A549 (cell line): ENCODE data around the gene YOD1. TPM values are rescaled to one million over a fixed set of nuclear protein-coding genes. Genes with fewer than 3 reads are reported as not detected.

Source experiments
- ATAC-seq, 2 experiments: fragments of 200-7000 bp in 1 of 2; fragments of >200 bp in 1 of 2; cut with Nextera tagmentation in 1 of 2; cut with Tn5 transposase in 1 of 2; 3 replicates each; pipeline versions ENCODE4 v1.8.0 to v1.9.1; 2018 to 2020; ENCODE audit warnings: mild to moderate bottlenecking in 1 of 2, moderate library complexity in 1 of 2
- CTCF ChIA-PET: fragments of 300-600 bp; sonication (Branson Sonifier 250); formaldehyde crosslinking; extraction: SDS; loops from one replicate; lab custom pipeline; 2021; ENCODE audit warnings: antibody characterized with exemption, inconsistent platforms; lab: Yijun Ruan, JAX
- POLR2A ChIA-PET: fragments of 350-600 bp; formaldehyde crosslinking; extraction: SDS; loops from one replicate; lab custom pipeline; 2021; ENCODE audit warnings: antibody characterized with exemption, inconsistent platforms; lab: Yijun Ruan, JAX
- DNase-seq, 2 experiments: peaks; one replicate each; pipeline versions ENCODE4 v3.0.0 to v3.0.0-alpha.2; 2011 to 2016; ENCODE audit warnings: low read depth in 1 of 2, low spot score in 1 of 2
- FAIRE-seq: peaks from 2 replicates; lab custom pipeline; 2011; peaks lifted over from hg19 to GRCh38; lab: Jason Lieb, UNC
- H3K27ac ChIP-seq, 2 experiments: fragments of >200 bp; sonication (Bioruptor Twin); formaldehyde crosslinking; 3 replicates each; pipeline ENCODE4 v1.5.1; 2016 to 2017
- H3K4me1 ChIP-seq: fragments of >200 bp; sonication (Bioruptor Twin); formaldehyde crosslinking; 3 replicates; pipeline ENCODE4 v1.6.1; 2016
- H3K4me2 ChIP-seq: fragments of >200 bp; sonication (Bioruptor Twin); formaldehyde crosslinking; 3 replicates; pipeline ENCODE4 v1.6.1; 2016
- H3K4me3 ChIP-seq: fragments of >200 bp; sonication (Bioruptor Twin); formaldehyde crosslinking; 3 replicates; pipeline ENCODE4 v1.5.1; 2016
- H3K9me3 ChIP-seq: fragments of >200 bp; sonication (Bioruptor Twin); formaldehyde crosslinking; 3 replicates; pipeline ENCODE4 v1.6.1; 2016
- CBX2 ChIP-seq: fragments of 200-600 bp; sonication (generic); IDR thresholded peaks from 2 replicates; pipeline ENCODE4 v1.6.1; 2016; ENCODE audit warnings: low read depth, mild to moderate bottlenecking, borderline replicate concordance
- CBX8 ChIP-seq: fragments of 200-600 bp; sonication (generic); IDR thresholded peaks from 2 replicates; pipeline ENCODE4 v1.6.1; 2016
- FOSL2 ChIP-seq, 2 experiments: fragments of 450-650 bp in 1 of 2; fragments of >200 bp in 1 of 2; sonication (Bioruptor Twin) in 1 of 2; formaldehyde crosslinking; IDR thresholded peaks; 2 replicates each; pipeline versions ENCODE4 v1.5.0 to v1.6.1; 2016 to 2020; ENCODE audit warnings: mild to moderate bottlenecking in 1 of 2, moderate library complexity in 1 of 2
- HDAC2 ChIP-seq: fragments of 200-600 bp; sonication (generic); IDR thresholded peaks from 2 replicates; pipeline ENCODE4 v1.6.1; 2016
- KDM5A ChIP-seq: fragments of 200-600 bp; sonication (generic); IDR thresholded peaks from 2 replicates; pipeline ENCODE4 v1.6.1; 2016; ENCODE audit warnings: antibody characterized with exemption, mild to moderate bottlenecking
- MAZ ChIP-seq: fragments of 150-350 bp; IDR thresholded peaks from 2 replicates; pipeline ENCODE4 v1.6.1; 2014; ENCODE audit warnings: antibody characterized with exemption, low read depth, low read length, borderline replicate concordance
- NPAS2 ChIP-seq: fragments of 250-450 bp; sonication (Bioruptor Pico); IDR thresholded peaks from 2 replicates; pipeline ENCODE4 v1.8.0; 2022; ENCODE audit warnings: mild to moderate bottlenecking, moderate library complexity, borderline replicate concordance
- NR3C1 ChIP-seq: fragments of >200 bp; sonication (Bioruptor Twin); formaldehyde crosslinking; IDR thresholded peaks from 3 replicates; pipeline ENCODE4 v1.6.1; 2017
- PHF8 ChIP-seq: fragments of 200-600 bp; sonication (generic); IDR thresholded peaks from 2 replicates; pipeline ENCODE4 v1.6.1; 2016; ENCODE audit warnings: low read depth, mild to moderate bottlenecking, antibody characterized with exemption, moderate library complexity, borderline replicate concordance
- POLR2A ChIP-seq: IDR thresholded peaks from 2 replicates; pipeline ENCODE4 v1.6.1; 2012; ENCODE audit warnings: mild to moderate bottlenecking, low read length
- RAD21 ChIP-seq, 2 experiments: fragments of >200 bp in 1 of 2; sonication (Bioruptor Twin) in 1 of 2; formaldehyde crosslinking in 1 of 2; IDR thresholded peaks in 1 of 2; conservative IDR thresholded peaks in 1 of 2; 2 replicates in 1 of 2; 3 replicates in 1 of 2; pipeline ENCODE4 v1.6.1; 2012 to 2018; ENCODE audit warnings: inconsistent platforms in 1 of 2
- RCOR1 ChIP-seq: fragments of 150-350 bp; IDR thresholded peaks from 2 replicates; pipeline ENCODE4 v1.6.1; 2014; ENCODE audit warnings: antibody characterized with exemption, low read length, low read depth
- SMC3 ChIP-seq: fragments of >200 bp; sonication (Bioruptor Twin); formaldehyde crosslinking; IDR thresholded peaks from 3 replicates; pipeline ENCODE4 v1.6.1; 2018; ENCODE audit warnings: inconsistent platforms
- SREBF2 ChIP-seq: fragments of 450-650 bp; IDR thresholded peaks from 2 replicates; pipeline ENCODE4 v1.6.1; 2014; ENCODE audit warnings: mild to moderate bottlenecking, moderate library complexity
- ZC3H11A ChIP-seq: fragments of 450-650 bp; IDR thresholded peaks from 2 replicates; pipeline ENCODE4 v1.6.1; 2014; ENCODE audit warnings: antibody characterized with exemption, mild to moderate bottlenecking
- ZFP36 ChIP-seq: fragments of 450-650 bp; IDR thresholded peaks from 2 replicates; pipeline ENCODE4 v1.6.1; 2014; ENCODE audit warnings: borderline replicate concordance; ENCODE audit not compliant: partially characterized antibody
- ZNF302 ChIP-seq: fragments of 250-450 bp; sonication (Bioruptor Pico); IDR thresholded peaks from 2 replicates; pipeline ENCODE4 v1.9.0; 2021; ENCODE audit warnings: inconsistent platforms, mild to moderate bottlenecking, moderate library complexity
- WGBS: methylation state at CpG from one replicate; pipeline ENCODE4 v1.1.6; 2017; ENCODE audit errors: missing lambda C conversion rate; 5-methylcytosine and 5-hydroxymethylcytosine counted together
- polyA plus RNA-seq, 4 experiments: library from polyadenylated mRNA; depleted of rRNA in 3 of 4; stranded (reverse); fragments of >200 nt; fragmentation: RNase III in 1 of 4; extraction: RNeasy Plus Mini Kit Qiagen cat#74134 plus additional on column Dnase treatment in 1 of 4; gene quantifications; 2 replicates in 3 of 4; 3 replicates in 1 of 4; pipeline ENCODE4 v1.2.3, GENCODE V29; 2011 to 2017
- TF ChIP-seq, protein P1 (sequence below): fragments of >200 bp; sonication (Bioruptor Twin); formaldehyde crosslinking; IDR thresholded peaks from 3 replicates; pipeline ENCODE4 v1.5.1; 2016
- TF ChIP-seq, protein P2 (sequence below): fragments of 150-350 bp; IDR thresholded peaks from 2 replicates; pipeline ENCODE4 v1.6.1; 2014; ENCODE audit warnings: low read depth, mild to moderate bottlenecking, low read length
- TF ChIP-seq, protein P3 (sequence below): fragments of 250-450 bp; sonication (Bioruptor Pico); IDR thresholded peaks from 2 replicates; pipeline ENCODE4 v1.5.0; 2021; ENCODE audit warnings: mild to moderate bottlenecking, moderate library complexity, borderline replicate concordance

Gene YOD1
- polyA plus RNA-seq, 2 of the 4 experiments (the other 2 are of a cell fraction), result 7.0 to 10.3 TPM

DNA sequence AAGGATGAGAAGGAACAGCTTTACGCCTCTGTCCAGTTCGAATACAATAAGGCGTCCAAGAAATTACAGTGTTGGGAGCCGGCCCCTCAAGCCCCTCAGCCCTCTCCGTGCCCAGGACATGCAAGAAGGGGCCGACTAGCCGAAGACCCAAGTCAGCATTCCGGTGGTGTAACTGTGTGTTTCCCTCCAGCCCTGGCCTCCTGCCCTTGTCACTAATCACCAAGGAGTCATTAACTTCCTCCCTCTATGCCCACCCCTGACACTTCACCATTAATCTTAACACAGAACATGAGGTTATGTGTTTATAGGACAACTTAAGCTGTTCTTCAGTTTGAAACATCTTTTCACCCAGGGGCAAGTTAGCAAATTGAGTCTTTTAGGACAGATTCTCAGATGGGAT is 21.2 kb upstream of the YOD1 start:
- H3K27ac ChIP-seq, result no peak overlapping the region
- ChIA-PET POLR2A (no interaction called here), CTCF (interaction anchor here (0.7 to 2.9 kb wide), 5 partner anchors 9 to 333 kb away, joined by 3 to 11 read pairs (median 3); no protein-coding TSS in a partner anchor)
- FAIRE-seq, result no peak
- H3K4me1 ChIP-seq, result peaks cover 11% of the 10 kb centered on the region
- H3K4me3 ChIP-seq, result no peak overlapping the region
- ATAC-seq, result no peak
- H3K4me2 ChIP-seq, result no peak overlapping the region
- DNase-seq, result no peak
- no peaks in the 10 kb centered on the region for H3K9me3 ChIP-seq
- 92% methylated on average over 8 of the region's 8 CpGs for WGBS
- no peak for TF ChIP-seq FOSL2 (IDR thresholded peaks at IDR 0.05)
- no peak for TF ChIP-seq FOSL2 (CRISPR knock-in tag; IDR thresholded peaks at IDR 0.05)
- TF ChIP-seq, protein P1, sequence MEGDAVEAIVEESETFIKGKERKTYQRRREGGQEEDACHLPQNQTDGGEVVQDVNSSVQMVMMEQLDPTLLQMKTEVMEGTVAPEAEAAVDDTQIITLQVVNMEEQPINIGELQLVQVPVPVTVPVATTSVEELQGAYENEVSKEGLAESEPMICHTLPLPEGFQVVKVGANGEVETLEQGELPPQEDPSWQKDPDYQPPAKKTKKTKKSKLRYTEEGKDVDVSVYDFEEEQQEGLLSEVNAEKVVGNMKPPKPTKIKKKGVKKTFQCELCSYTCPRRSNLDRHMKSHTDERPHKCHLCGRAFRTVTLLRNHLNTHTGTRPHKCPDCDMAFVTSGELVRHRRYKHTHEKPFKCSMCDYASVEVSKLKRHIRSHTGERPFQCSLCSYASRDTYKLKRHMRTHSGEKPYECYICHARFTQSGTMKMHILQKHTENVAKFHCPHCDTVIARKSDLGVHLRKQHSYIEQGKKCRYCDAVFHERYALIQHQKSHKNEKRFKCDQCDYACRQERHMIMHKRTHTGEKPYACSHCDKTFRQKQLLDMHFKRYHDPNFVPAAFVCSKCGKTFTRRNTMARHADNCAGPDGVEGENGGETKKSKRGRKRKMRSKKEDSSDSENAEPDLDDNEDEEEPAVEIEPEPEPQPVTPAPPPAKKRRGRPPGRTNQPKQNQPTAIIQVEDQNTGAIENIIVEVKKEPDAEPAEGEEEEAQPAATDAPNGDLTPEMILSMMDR, result no peak
- TF ChIP-seq SREBF2, result no peak
- TF ChIP-seq ZC3H11A, result no peak
- TF ChIP-seq ZNF302 (CRISPR knock-in tag), result no peak
- no peak for TF ChIP-seq HDAC2
- TF ChIP-seq CBX8, result no peak
- no peak for TF ChIP-seq PHF8
- no peak for TF ChIP-seq RAD21 (conservative IDR thresholded peaks at IDR 0.05 in 1 of 2, IDR thresholded peaks at IDR 0.05 in 1 of 2)
- no peak for TF ChIP-seq ZFP36
- TF ChIP-seq, protein P2, sequence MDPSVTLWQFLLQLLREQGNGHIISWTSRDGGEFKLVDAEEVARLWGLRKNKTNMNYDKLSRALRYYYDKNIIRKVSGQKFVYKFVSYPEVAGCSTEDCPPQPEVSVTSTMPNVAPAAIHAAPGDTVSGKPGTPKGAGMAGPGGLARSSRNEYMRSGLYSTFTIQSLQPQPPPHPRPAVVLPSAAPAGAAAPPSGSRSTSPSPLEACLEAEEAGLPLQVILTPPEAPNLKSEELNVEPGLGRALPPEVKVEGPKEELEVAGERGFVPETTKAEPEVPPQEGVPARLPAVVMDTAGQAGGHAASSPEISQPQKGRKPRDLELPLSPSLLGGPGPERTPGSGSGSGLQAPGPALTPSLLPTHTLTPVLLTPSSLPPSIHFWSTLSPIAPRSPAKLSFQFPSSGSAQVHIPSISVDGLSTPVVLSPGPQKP, result no peak

DNA sequence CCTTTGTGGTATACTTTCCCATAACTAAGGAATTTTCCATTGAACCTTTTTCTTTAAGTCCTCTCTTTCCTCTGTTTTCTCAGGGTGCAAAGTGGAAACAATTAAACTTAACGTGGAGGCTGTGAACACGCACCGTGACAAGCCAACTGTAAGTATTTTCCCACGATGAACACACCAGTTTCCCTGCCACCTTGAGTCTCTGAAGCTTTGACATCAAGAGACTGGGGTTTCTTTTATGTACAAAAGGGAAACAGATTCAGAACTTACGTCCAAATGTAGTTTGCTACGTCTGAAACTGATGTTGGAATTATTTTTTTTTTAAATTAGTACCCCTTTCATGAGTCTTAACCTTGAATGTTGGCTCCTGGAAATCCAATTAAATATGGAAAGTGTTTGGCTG is 20.4 kb upstream of the YOD1 start:
- POLR2A ChIA-PET, result no interaction called here
- no peak for FAIRE-seq
- H3K27ac ChIP-seq, result no peak overlapping the region
- H3K4me3 ChIP-seq, result no peak overlapping the region
- peaks cover 10% of the 10 kb centered on the region for H3K4me1 ChIP-seq
- no peak for ATAC-seq
- 90% methylated on average over 6 of the region's 6 CpGs for WGBS
- no peak overlapping the region for H3K4me2 ChIP-seq
- TF ChIP-seq RCOR1 (no peak), MAZ (no peak), KDM5A (no peak), HDAC2 (no peak), NR3C1 (no peak), NPAS2 (CRISPR knock-in tag) (no peak), CBX2 (no peak), SMC3 (no peak), POLR2A (no peak)
- TF ChIP-seq, protein P3, sequence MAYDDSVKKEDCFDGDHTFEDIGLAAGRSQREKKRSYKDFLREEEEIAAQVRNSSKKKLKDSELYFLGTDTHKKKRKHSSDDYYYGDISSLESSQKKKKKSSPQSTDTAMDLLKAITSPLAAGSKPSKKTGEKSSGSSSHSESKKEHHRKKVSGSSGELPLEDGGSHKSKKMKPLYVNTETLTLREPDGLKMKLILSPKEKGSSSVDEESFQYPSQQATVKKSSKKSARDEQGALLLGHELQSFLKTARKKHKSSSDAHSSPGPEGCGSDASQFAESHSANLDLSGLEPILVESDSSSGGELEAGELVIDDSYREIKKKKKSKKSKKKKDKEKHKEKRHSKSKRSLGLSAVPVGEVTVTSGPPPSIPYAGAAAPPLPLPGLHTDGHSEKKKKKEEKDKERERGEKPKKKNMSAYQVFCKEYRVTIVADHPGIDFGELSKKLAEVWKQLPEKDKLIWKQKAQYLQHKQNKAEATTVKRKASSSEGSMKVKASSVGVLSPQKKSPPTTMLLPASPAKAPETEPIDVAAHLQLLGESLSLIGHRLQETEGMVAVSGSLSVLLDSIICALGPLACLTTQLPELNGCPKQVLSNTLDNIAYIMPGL (CRISPR knock-in tag), result no peak
- CTCF ChIA-PET, result interaction anchor here (0.7 to 2.9 kb wide), 9 partner anchors 8 to 334 kb away, joined by 3 to 11 read pairs (median 3); partner anchors contain the start of gene PFKFB2
- no peak for DNase-seq
- no peaks in the 10 kb centered on the region for H3K9me3 ChIP-seq
